ENCODE data around the gene FAP.

Gene FAP

DNA sequence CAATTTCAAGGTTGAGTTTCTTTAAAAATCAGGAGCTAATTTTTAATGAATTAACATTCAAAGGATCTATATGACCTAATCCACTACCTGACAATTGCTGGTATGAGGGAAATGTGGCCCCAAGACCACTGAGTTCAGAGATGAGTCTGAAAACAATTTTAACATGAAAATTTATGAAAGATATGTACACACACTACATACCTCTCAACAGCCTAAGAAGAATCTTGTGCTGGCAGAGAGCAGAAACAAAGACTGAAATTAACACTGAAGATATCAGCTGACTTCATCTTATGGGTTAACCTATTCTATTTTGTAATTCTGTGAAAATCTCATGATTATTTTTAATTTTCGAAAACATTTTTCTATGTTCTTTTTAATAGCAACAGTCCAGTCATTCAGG lies 1.7 kb downstream of the FAP start:
- peak; percentile 46 for DNase-seq

- no peak for DNase-seq
These were observed 8.4 kb downstream of the FAP start for GRCh38 chr2:162234620-162235462.

DNA sequence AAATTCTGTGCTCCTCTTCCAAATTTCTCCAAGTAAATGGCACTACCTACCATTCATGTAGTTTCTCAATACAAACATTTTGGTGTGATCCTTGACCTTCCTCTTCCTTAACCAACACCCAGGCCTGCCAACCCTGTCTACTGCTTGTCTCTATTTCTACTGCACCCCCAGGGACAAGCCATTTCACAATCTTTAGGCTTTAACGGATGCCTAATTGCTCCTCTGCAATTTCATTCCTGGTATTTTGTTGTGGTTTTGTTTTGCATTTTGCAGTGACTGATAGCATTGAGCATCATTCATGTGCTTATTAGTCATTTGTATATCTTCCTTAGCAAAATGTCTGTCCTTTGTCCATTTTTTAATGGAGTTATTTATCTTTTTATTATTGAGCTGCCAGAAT lies 10.0 kb downstream of the FAP start:
- DNase-seq, result peak; percentile 81

- DNase-seq, result no peak
These were observed 10.6 kb downstream of the FAP start for GRCh38 chr2:162232671-162233070.

GRCh38 chr2:162232027-162232426 lies 11.2 kb downstream of the FAP start:
- DNase-seq, result no peak

- peak; percentile 31 for DNase-seq
These were observed 12.5 kb downstream of the FAP start for GRCh38 chr2:162230761-162231160.

GRCh38 chr2:162226836-162227235 lies 16.4 kb downstream of the FAP start:
- DNase-seq, result peak; percentile 60

GRCh38 chr2:162221064-162221463 lies 22.2 kb downstream of the FAP start:
- peak; percentile 68 for DNase-seq

DNA sequence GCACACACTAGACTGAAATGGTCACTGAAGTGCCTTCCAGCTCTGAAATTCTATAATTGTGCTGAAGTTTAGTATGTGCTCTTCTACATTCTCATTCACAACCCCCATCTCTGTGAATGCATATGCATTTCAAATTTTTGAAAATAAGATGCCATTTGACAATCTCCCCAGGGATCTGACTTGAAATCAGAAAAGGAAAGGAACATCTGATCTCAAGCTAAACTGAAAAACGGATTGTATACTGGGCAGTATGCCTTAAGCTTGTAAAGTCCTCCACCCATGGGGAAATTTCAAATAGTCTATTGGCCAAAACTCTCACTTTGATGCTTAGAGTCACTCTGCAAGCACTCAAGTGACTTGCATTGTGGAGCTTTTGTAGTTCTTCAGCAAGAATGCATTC lies 22.9 kb downstream of the FAP start:
- no peak for DNase-seq

- DNase-seq, result no peak
These were observed 23.8 kb downstream of the FAP start for GRCh38 chr2:162219426-162219825.

DNA sequence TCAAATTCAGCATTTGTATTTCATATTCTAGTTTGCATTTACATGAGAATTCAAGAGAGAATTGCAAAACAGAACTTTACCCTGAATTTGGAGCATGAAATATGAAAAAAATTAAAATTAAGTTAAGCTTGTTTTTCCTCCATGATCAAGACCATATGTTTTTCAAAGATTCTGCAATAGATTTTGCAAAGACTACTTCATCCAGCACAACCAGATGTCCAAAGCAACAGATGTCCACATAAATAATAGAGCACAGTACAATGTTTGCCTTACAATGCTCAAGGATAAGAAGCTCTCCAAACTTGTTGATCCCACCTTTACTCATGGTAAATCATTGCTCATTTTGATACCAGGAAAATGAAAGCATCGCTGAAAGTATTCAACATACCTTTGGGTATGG lies 25.6 kb downstream of the FAP start:
- DNase-seq, result peak; percentile 44

DNA sequence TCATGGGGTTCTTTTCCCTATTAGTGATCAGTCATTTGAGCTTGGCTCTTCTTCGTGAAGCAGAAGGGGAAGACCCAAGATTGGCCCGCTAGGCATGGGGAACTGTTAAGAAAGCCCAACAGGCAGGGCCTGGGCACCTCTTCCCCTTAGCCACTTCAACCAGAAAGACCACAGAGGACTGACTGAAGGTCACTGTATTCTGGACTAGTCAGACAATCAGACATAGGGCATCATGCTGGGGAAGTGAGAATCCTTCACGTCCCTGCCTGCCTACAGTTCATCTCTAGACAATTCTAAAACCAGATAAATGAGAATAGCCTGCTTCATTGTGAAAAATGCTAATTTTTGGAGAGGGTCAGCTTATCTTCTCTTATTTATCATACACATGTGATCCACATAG lies 28.1 kb downstream of the FAP start:
- no peak for DNase-seq

- DNase-seq, result peak; percentile 17
These were observed 30.9 kb downstream of the FAP start for GRCh38 chr2:162212366-162212765.

- DNase-seq, result no peak
These were observed 31.5 kb downstream of the FAP start for GRCh38 chr2:162211732-162212131.

DNA sequence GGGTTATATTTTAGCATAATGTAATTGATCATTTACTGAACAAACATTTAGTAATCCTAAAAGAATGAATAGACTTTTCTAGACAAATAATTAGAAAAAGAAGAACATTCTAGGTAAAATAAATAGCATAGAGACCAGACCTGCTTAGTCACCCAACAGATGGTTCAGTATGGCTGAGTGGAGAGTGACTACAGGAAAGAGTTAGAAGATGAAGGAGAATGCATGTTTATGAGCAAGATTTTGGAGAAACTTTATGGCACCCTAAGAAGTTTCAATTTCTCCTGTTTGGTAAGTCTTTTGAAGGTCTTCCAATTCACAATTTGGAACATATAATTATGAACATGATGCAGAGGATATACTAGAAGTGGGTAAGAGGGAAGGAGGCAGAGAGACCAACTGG lies 32.9 kb downstream of the FAP start:
- DNase-seq, result peak; percentile 17

DNA sequence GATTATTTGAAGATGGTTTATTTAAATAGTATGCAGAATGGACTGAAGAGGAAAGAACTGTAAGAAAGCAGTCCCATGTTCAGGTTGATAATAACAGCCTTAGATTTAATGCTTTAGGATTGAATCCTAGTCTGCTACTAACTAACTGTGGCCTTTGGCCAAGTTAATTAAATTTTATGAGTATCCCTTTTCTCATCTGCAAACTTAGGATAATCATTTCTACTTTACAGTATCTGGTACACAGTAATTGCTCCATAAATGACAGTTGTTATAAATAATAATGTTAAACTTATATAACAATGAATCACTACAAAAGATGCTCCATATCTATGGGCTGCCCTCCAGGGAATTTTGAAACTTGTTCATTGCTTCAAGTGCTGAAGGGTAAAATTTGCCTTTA lies 41.0 kb downstream of the FAP start:
- no peak for DNase-seq

DNA sequence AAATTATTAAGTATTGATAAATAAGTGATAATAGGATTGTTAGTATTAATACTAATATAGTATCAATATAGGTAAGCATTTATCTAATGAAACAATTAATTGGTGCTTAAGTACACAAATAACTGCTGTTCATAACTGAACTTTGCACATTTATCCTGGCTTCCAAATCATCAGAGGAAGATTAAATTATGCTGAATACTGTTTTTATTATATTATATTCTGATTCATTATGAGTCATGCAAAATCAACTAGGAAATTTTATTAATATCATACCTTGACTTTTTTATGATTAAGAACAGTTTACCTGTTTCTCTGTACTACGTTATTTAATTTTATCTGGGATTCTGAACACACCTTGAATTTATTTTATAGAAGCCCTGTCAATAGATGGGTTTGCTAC lies 42.6 kb downstream of the FAP start:
- no peak for DNase-seq

DNA sequence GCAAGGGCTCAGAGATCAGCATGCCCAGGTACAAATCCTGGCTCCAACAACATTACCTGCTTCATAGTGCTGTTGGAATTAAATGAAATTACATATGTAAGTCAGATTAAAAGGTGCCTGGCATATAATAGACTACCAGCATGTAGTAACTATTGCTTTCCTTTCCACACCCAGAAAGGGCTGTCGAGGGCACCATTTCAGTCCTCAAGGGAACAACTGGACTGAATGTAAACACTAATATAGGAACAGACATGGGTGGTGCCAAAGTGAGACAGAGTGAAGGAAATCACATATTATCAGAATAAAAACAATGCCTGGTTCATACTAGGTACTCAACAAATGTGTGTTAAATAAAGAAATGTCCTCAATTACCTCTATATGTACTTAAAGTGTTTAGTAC lies 43.3 kb downstream of the FAP start:
- DNase-seq, result no peak

DNA sequence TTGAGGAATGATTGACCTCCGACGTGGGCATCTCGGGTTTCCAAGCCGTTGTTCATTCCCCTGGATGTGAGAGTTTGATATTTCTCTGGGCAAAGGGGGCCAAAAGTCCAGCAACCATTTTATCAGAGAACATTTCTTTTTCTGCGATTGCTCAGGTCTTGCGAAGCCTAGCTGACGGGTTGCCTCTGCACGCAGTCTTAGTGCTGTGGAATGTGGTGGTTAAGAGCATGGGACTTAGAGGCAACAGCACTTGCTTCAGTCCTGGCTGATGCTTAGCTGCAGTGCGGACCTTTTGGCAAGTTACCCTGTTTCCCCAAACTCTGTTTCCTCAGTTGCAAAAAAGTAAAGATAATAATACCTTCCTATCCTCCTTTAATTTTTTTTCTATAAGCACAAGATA lies 45.0 kb downstream of the FAP start:
- DNase-seq, result peak; percentile 38

GRCh38 chr2:162197069-162197825 lies 46.0 kb downstream of the FAP start:
- peak; percentile 77 for DNase-seq

DNA sequence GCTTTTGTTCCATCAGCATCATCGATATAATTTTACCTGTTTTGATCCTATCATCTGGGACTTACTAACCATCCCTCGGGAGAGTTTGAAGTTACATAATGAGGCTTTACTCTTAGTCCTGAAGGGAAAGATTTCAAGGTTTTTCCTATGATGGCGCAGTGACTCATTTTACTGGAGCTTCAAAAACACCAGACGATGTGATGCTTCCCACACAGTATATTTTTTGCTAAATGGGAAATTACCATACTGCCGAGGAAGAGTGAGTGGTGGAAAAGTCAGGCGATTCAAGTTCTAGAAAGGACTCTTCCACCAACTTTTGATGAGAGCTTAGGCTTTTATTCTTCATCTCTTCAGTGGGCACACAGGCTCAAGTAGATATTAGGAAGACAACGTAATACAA lies 46.6 kb downstream of the FAP start:
- peak; percentile 67 for DNase-seq

DNA sequence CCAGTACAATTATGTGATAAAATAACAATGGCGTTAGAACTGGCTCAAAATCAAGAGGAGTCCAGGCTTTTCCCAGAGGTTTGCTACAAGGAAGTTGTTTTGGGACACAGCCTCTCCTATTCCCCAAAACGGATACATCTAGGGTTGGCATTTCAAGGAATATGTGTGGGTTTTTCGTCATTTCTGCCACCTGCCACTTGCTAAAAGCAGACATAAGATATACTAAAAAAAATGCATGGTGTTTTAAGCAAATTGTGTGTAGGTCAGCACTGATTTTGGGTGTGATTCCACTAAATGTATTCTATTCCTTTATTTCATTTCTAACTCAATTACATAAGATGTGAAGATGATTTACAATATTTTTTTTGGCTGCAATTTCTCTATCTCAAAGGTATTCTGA lies 54.8 kb downstream of the FAP start:
- no peak for DNase-seq

- DNase-seq, result no peak
These were observed 57.6 kb downstream of the FAP start for GRCh38 chr2:162185541-162186232.
